ENCODE results near the gene ADRM1. TPM values are rescaled to one million over a fixed set of nuclear protein-coding genes. Genes with fewer than 3 reads are reported as not detected.

The ADRM1 gene
- total RNA-seq, 1 donor from 2014 or later, result 79.9 TPM

GRCh38 chr20:62293111-62293784 lies 9.5 kb upstream of the ADRM1 start:
- intact Hi-C loops (cut with DNase I), result no loop called here
- DNase-seq (ENCODE audit: low spot score), result no peak

- DNase-seq (ENCODE audit: low spot score), result no peak
- intact Hi-C loops (cut with DNase I), result no loop called here
Observed at GRCh38 chr20:62293946-62294345, 8.9 kb upstream of the ADRM1 start.

- intact Hi-C loops (cut with DNase I), result no loop called here
Observed at GRCh38 chr20:62294516-62294915, 8.3 kb upstream of the ADRM1 start.

GRCh38 chr20:62296724-62297448 lies 5.9 kb upstream of the ADRM1 start:
- DNase-seq (ENCODE audit: low spot score), result no peak
- intact Hi-C loops (cut with DNase I), result no loop called here

More at GRCh38 chr20:62294516-62294915, 8.3 kb upstream of the ADRM1 start:
- DNase-seq (ENCODE audit: low spot score), result no peak

GRCh38 chr20:62297449-62298227 lies 5.2 kb upstream of the ADRM1 start:
- intact Hi-C loops (cut with DNase I), result no loop called here

GRCh38 chr20:62298577-62299249 lies 4.1 kb upstream of the ADRM1 start:
- DNase-seq (ENCODE audit: low spot score), result no peak
- intact Hi-C loops (cut with DNase I), result no loop called here

More at GRCh38 chr20:62297449-62298227, 5.2 kb upstream of the ADRM1 start:
- no peak for DNase-seq (ENCODE audit: low spot score)

GRCh38 chr20:62299666-62300236 lies 3.0 kb upstream of the ADRM1 start:
- intact Hi-C loops (cut with DNase I), result loop anchor here (5.0 kb wide), 1 partner anchor 198 kb away; no protein-coding TSS in a partner anchor
- DNase-seq (ENCODE audit: low spot score), result no peak

GRCh38 chr20:62300319-62300718 lies 2.5 kb upstream of the ADRM1 start:
- DNase-seq (ENCODE audit: low spot score), result no peak

GRCh38 chr20:62301111-62301668 lies 1.6 kb upstream of the ADRM1 start:
- no peak for DNase-seq (ENCODE audit: low spot score)
- intact Hi-C loops (cut with DNase I), result loop anchor here (5.0 kb wide), 1 partner anchor 196 kb away; no protein-coding TSS in a partner anchor

More at GRCh38 chr20:62300319-62300718, 2.5 kb upstream of the ADRM1 start:
- intact Hi-C loops (cut with DNase I), result loop anchor here (5.0 kb wide), 1 partner anchor 197 kb away; no protein-coding TSS in a partner anchor

GRCh38 chr20:62301773-62302340 lies 940 bp upstream of the ADRM1 start:
- intact Hi-C loops (cut with DNase I), result loop anchor here (1.0 to 5.0 kb wide), 2 partner anchors 80 to 195 kb away; no protein-coding TSS in a partner anchor
- peak; percentile 94 for DNase-seq (ENCODE audit: low spot score)

GRCh38 chr20:62303062-62303339 lies 204 bp downstream of the ADRM1 start:
- intact Hi-C loops (cut with DNase I), result loop anchor here (5.0 kb wide), 1 partner anchor 194 kb away; no protein-coding TSS in a partner anchor
- no peak for DNase-seq (ENCODE audit: low spot score)

GRCh38 chr20:62303340-62304226 lies 786 bp downstream of the ADRM1 start:
- no peak for DNase-seq (ENCODE audit: low spot score)
- intact Hi-C loops (cut with DNase I), result loop anchor here (5.0 kb wide), 1 partner anchor 194 kb away; no protein-coding TSS in a partner anchor

GRCh38 chr20:62304331-62305148 lies 1.7 kb downstream of the ADRM1 start:
- intact Hi-C loops (cut with DNase I), result loop anchor here (5.0 kb wide), 2 partner anchors 38 to 193 kb away; no protein-coding TSS in a partner anchor
- no peak for DNase-seq (ENCODE audit: low spot score)

- no peak for DNase-seq (ENCODE audit: low spot score)
- intact Hi-C loops (cut with DNase I), result loop anchor here (5.0 kb wide), 1 partner anchor 37 kb away; no protein-coding TSS in a partner anchor
Observed at GRCh38 chr20:62305149-62305764, 2.5 kb downstream of the ADRM1 start.

- intact Hi-C loops (cut with DNase I), result loop anchor here (5.0 kb wide), 1 partner anchor 36 kb away; no protein-coding TSS in a partner anchor
- no peak for DNase-seq (ENCODE audit: low spot score)
Observed at GRCh38 chr20:62305765-62306413, 3.1 kb downstream of the ADRM1 start.

Measured in cardiac septum (tissue), 1 donor.